Testis (tissue), 2 donors: ENCODE data around the gene SLC38A4.

Source experiments
- POLR2A ChIP-seq: fragments of 450-650 bp; IDR thresholded peaks from one replicate; pipeline ENCODE4 v1.6.1; 2017; ENCODE audit warnings: antibody characterized with exemption, mild to moderate bottlenecking, moderate library complexity
- TF ChIP-seq, protein P1 (sequence below), 3 experiments: fragments of 450-650 bp in 2 of 3; fragments of 200-600 bp in 1 of 3; sonication (generic) in 1 of 3; IDR thresholded peaks; one replicate each; pipeline ENCODE4 v1.5.1; 2016 to 2019; ENCODE audit warnings: antibody characterized with exemption in 3 of 3, mild to moderate bottlenecking in 2 of 3, moderate library complexity in 1 of 3

- TF ChIP-seq, protein P1, sequence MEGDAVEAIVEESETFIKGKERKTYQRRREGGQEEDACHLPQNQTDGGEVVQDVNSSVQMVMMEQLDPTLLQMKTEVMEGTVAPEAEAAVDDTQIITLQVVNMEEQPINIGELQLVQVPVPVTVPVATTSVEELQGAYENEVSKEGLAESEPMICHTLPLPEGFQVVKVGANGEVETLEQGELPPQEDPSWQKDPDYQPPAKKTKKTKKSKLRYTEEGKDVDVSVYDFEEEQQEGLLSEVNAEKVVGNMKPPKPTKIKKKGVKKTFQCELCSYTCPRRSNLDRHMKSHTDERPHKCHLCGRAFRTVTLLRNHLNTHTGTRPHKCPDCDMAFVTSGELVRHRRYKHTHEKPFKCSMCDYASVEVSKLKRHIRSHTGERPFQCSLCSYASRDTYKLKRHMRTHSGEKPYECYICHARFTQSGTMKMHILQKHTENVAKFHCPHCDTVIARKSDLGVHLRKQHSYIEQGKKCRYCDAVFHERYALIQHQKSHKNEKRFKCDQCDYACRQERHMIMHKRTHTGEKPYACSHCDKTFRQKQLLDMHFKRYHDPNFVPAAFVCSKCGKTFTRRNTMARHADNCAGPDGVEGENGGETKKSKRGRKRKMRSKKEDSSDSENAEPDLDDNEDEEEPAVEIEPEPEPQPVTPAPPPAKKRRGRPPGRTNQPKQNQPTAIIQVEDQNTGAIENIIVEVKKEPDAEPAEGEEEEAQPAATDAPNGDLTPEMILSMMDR (IDR thresholded peaks at IDR 0.05): no peak
- no peak for TF ChIP-seq POLR2A
Observed at GRCh38 chr12:46804054-46804453, 21.7 kb downstream of the SLC38A4 start.
